ENCODE measurements around the gene PLA2G4B.
"Not testable (repeated sequence)": the region's sequence is repeated elsewhere in the genome, so short reads cannot be mapped to it uniquely, and the experiment has no call there.

Gene PLA2G4B

DNA sequence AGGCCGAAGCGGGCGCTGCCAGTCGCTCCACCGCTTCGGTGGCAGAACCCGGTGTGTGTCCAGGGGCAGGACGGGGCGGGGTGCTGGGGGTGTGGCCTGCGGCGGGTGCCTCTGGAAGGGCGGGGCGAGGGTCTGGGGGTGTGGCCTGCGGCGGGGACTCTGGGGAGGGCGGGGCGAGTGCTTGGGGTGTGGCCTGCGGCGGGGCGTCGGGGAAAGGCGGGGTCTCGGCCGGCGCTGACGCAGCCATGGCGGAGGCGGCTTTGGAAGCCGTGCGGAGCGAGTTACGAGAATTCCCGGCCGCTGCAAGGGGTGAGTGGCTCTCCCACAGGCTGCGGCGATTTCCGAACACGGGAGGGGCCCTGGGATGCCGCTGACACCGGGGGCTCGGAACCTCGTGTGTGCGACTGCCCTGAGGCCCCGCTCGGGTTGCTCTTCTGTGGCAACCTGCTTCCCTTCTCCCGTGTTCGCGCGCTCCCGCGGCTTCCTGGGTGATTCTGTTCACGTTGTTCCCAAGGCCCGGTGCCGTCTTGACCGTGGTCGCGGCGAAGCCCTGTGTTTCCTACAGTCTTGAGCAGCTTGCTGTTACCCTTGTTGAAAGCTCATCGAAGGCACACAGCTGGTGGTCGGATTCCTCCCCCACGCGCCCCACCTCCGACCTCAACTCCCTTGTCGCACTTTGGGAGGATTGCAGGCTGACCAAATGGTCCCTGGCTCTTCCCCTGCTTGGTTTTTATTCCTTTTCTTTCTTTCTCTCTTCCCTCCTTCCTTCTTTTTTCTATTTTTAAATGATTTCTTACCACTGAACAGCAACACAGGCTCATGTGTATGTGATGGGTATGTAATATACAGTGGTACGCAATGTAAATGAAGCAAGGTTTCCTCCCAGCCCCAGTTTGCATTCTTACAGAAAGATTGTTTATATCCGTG, 10.5 kb upstream of the PLA2G4B start, which contains the start of gene JMJD7:
Gene JMJD7 (plus strand): TSS at position 213 of the 927 bp plus-strand sequence. CDS start 33 bp downstream, at position 246.
- DNase-seq (ENCODE audit: low read depth), result peak; percentile 98

DNA sequence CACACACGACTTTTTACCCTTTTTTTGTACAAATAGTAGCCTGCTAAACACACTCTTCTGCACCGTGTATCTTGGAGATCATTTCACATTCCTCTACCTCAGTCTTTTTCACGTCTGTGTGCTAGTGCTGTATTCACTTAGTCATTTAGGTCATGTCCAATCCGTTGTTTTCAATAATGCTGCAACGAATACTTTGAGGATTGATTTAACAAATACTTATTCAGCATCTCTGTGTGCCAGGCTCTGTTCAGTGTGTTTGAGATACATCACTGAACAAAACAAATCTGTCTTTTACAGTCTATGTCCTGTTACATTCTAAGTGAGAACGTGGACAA, 9.9 kb upstream of the PLA2G4B start:
- no peak for DNase-seq (ENCODE audit: low read depth)

GRCh38 chr15:41829959-41830646, 8.5 kb upstream of the PLA2G4B start:
- no peak for DNase-seq (ENCODE audit: low read depth)

DNA sequence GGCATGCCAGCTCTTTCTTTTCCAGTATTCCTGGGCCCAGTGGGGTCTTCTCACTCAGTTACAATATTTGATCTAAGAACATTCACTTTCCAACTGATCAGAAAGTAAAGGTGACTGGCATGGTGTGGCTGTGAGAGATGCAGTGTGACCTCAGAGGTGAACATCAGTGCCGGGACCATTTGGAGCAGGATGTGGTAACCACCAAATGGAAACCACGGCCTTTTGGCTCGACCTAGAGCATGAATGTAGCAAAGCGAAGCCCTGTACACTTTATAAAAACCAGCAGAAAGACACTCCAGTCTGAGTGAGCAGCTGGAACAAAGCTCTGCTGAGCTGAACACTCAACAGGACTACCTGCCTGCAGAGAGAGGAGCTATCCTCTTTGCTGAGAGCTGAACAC, 7.4 kb upstream of the PLA2G4B start:
- not testable (repeated sequence) for DNase-seq (ENCODE audit: low read depth)

DNA sequence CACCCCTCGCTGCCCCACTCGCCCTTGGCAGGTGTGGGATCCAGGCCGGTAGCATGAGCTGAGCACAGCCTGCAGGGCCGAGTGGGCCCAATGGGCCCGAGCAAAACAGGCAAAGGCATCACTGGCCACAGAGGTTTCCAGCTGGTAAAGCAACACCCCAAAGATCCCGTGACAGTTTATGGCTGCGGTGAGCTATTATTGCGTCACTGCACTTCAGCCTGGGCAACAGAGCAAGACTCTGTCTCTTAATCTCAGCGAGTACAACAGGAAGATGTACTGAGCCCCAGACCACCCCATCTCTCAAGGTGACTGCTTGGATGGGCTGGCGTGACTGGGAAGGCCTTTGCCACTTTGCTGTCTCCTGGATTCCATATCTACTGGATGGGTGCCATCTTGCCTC, 6.4 kb upstream of the PLA2G4B start:
- no peak for DNase-seq (ENCODE audit: low read depth)

- DNase-seq (ENCODE audit: low read depth), result no peak
Observed at GRCh38 chr15:41832875-41833274, 5.8 kb upstream of the PLA2G4B start.

GRCh38 chr15:41834096-41834495, 4.6 kb upstream of the PLA2G4B start:
- no peak for DNase-seq (ENCODE audit: low read depth)

- no peak for DNase-seq (ENCODE audit: low read depth)
Observed at GRCh38 chr15:41836073-41836472, 2.6 kb upstream of the PLA2G4B start.

GRCh38 chr15:41836713-41837454, 1.8 kb upstream of the PLA2G4B start:
- DNase-seq (ENCODE audit: low read depth), result no peak

DNA sequence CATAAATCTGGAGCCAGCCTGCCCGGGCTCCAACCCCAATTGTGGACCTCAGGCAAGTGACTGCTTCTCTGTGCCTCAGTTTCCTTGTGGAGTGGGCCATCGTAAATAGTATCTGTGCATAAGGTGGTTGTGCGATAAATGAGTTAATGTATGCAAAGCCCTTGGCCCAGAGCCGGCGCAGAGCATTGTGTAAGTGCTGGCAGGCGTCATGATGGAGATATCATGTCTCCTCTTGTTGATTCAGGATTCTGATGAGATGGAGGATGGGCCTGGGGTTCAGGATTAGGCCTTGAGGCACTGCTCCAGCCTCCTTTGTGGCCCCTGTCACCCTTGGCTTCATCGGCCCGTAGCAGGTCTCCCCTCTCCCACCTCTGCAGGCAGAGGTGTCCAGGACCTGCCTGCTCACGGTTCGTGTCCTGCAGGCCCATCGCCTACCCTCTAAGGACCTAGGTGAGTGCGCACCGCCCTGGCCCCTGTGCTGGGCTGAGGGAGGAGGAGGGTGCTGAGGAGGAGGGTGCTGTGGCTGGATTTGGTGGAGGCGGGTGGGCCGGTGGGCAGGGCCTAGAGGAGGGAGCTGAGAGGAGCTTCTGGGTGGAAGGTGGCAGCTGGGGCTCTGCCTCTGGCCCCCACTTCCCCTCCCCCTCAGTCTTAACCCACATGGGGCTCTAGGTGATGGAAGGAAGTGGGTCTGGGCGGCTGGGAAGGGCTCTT, 1.3 kb downstream of the PLA2G4B start:
- no peak for DNase-seq (ENCODE audit: low read depth)

GRCh38 chr15:41840673-41841072, 2.0 kb downstream of the PLA2G4B start:
- no peak for DNase-seq (ENCODE audit: low read depth)

- no peak for DNase-seq (ENCODE audit: low read depth)
Observed at GRCh38 chr15:41841131-41841530, 2.5 kb downstream of the PLA2G4B start.

- DNase-seq (ENCODE audit: low read depth), result no peak
Observed at GRCh38 chr15:41842229-41842628, 3.6 kb downstream of the PLA2G4B start.

DNA sequence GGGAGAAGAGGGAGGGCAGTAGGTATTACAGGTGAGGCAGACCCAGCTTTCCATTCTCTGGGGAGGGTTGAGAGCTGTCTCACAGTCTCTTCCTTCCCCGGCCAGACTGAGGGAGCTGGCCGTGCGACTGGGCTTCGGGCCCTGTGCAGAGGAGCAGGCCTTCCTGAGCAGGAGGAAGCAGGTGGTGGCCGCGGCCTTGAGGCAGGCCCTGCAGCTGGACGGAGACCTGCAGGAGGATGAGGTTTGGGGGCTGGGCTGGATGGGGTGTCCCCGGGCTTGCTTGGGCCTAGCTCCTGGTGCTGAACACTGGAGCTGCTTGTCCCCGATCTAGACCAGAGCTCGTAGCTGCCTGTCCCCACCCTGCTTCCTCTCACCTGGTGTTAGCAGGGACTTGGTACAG, 4.9 kb downstream of the PLA2G4B start:
- DNase-seq (ENCODE audit: low read depth), result no peak

DNA sequence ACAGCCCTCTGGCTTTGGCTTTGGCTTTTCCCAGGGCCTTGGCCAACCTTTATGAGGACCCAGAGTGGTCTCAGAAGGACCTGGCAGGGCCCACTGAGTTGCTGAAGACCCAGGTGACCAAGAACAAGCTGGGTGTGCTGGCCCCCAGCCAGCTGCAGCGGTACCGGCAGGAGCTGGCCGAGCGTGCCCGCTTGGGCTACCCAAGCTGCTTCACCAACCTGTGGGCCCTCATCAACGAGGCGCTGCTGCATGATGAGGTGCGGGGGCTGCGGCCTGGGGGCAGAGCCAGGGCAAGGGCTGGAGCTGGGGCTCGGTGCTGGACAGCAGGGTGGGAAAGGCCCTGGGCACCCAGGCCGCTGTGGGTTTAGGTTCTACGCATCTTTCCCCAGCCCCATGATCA, 6.2 kb downstream of the PLA2G4B start:
- DNase-seq (ENCODE audit: low read depth), result no peak

- no peak for DNase-seq (ENCODE audit: low read depth)
Observed at GRCh38 chr15:41847206-41847605, 8.6 kb downstream of the PLA2G4B start.

GRCh38 chr15:41847981-41848380, 9.3 kb downstream of the PLA2G4B start:
- DNase-seq (ENCODE audit: low read depth), result no peak

GRCh38 chr15:41848631-41849030, 10.0 kb downstream of the PLA2G4B start:
- DNase-seq (ENCODE audit: low read depth), result no peak

- no peak for DNase-seq (ENCODE audit: low read depth)
Observed at GRCh38 chr15:41849204-41849603, 10.6 kb downstream of the PLA2G4B start.

DNA sequence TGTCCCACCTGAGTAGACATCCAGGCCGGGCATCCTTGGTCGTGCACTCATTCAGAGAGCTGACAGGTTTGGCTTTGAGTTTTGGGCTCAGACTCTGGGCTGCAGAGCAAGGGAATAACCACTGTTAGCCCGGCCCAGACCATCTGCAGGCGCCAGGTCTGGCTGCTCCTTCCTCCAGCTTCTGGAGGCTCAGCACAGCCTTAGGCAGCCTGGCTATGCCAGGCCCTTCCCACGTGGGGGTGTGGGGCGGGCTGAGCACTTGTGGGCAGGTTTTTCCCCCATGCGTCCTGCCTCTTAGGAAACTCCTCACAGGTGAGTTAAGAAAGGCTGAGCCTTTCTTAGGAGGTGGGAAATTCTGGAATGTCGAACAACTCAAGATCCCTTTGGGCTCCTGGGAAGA, 11.2 kb downstream of the PLA2G4B start:
- no peak for DNase-seq (ENCODE audit: low read depth)

GRCh38 chr15:41850482-41851166, 12.0 kb downstream of the PLA2G4B start:
- no peak for DNase-seq (ENCODE audit: low read depth)

DNA sequence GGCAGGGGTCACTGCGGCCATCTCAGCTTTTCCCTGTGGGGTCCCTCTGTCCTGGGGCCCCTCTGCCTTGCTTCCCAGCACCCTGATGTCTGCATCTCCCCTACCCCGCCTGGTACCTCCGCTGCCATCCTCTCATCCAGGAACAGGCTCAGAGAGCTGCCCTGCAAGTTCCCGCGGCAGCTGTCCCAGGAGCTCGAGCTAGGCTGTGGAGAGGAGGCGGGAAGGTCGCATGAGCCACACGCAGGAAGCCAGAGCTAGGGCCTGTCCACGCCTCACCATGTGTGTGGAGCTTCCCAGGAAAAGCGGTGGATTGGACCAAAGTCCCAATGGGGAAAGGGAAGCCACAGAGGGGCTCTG, 12.5 kb downstream of the PLA2G4B start:
- no peak for DNase-seq (ENCODE audit: low read depth)
